Body of pancreas (tissue), 4 donors: Measurements from ENCODE around the gene MST1. TPM values are rescaled to one million over a fixed set of nuclear protein-coding genes. Genes with fewer than 3 reads are reported as not detected.

Experiments
- ATAC-seq: fragments of 150-250 bp; one replicate; pipeline ENCODE4 v1.9.1; 2016
- DNase-seq, 4 donors: peaks; one replicate each; pipeline ENCODE4 v3.0.0-alpha.2; 2019
- H3K27ac ChIP-seq, 4 donors: fragments of 200-600 bp; sonication (generic); 1 replicate in 3 of 4; 2 replicates in 1 of 4; pipeline versions ENCODE4 v1.5.1 to v1.6.1; 2016 to 2019; ENCODE audit warnings: mild to moderate bottlenecking in 1 of 4, mixed read lengths in 1 of 4, moderate library complexity in 1 of 4
- H3K27me3 ChIP-seq, 2 donors: fragments of 200-600 bp; sonication (generic); one replicate each; pipeline ENCODE4 v1.6.0; 2016; ENCODE audit warnings: mild to moderate bottlenecking in 1 of 2
- H3K36me3 ChIP-seq, 2 donors: fragments of 200-600 bp; sonication (generic); replicated peaks in 1 of 2; 2 replicates each; pipeline ENCODE4 v1.5.1; 2016; ENCODE audit warnings: low read depth in 2 of 2; ENCODE audit not compliant: insufficient read depth in 1 of 2
- H3K4me1 ChIP-seq: fragments of 200-600 bp; sonication (generic); one replicate; pipeline ENCODE4 v1.6.0; 2016
- H3K4me3 ChIP-seq, 2 donors: fragments of 200-600 bp; sonication (generic); 1 replicate in 1 of 2; 2 replicates in 1 of 2; pipeline ENCODE4 v1.5.1; 2016 to 2019
- H3K9me3 ChIP-seq, 3 donors: fragments of 200-600 bp; sonication (generic); 1 replicate in 2 of 3; 2 replicates in 1 of 3; pipeline ENCODE4 v1.5.1; 2016
- POLR2A ChIP-seq, 3 donors: fragments of 450-650 bp; IDR thresholded peaks; one replicate each; pipeline ENCODE4 v1.6.1; 2016; ENCODE audit warnings: antibody characterized with exemption in 3 of 3, mild to moderate bottlenecking in 2 of 3
- WGBS, 2 donors: methylation state at CpG; one replicate each; pipeline ENCODE4 v1.1.5; 2017; 5-methylcytosine and 5-hydroxymethylcytosine counted together
- intact Hi-C: fragments of 100-400 bp; cut with DNase I; formaldehyde crosslinking; loops from one replicate; pipeline ENCODE4 v1.15.1; 2023
- total RNA-seq, 2 donors: library from RNA; depleted of rRNA; stranded (reverse); fragments of >200 nt; gene quantifications; one replicate each; pipeline ENCODE4 v1.1.0, GENCODE V29; 2016
- TF ChIP-seq, protein P1 (sequence below), 7 experiments: fragments of 450-650 bp in 4 of 7; fragments of 200-600 bp in 3 of 7; sonication (generic) in 3 of 7; IDR thresholded peaks; one replicate each; pipeline ENCODE4 v1.5.1; 2016 to 2019; ENCODE audit warnings: antibody characterized with exemption in 7 of 7

The MST1 gene
- total RNA-seq, 2 donors from 2014 or later = 16.9 to 80.4 TPM

GRCh38 chr3:49662021-49662420 is 27.3 kb downstream of the MST1 start:
- Histone ChIP-seq H3K9me3 (no peaks in the 10 kb centered on the region), H3K4me3 (no peak overlapping the region), H3K4me1 (peaks cover 18% of the 10 kb centered on the region), H3K36me3 (no peaks in the 10 kb centered on the region), H3K27ac (no peak overlapping the region), H3K27me3 (no peaks in the 10 kb centered on the region)
- 81 to 87% methylated on average over 18 to 22 of the region's 22 CpGs for WGBS, 2 donors
- ATAC-seq = no peak
- no peak for DNase-seq
- intact Hi-C loops = no loop called here
- no peak for TF ChIP-seq POLR2A (IDR thresholded peaks at IDR 0.05)
- TF ChIP-seq, protein P1, sequence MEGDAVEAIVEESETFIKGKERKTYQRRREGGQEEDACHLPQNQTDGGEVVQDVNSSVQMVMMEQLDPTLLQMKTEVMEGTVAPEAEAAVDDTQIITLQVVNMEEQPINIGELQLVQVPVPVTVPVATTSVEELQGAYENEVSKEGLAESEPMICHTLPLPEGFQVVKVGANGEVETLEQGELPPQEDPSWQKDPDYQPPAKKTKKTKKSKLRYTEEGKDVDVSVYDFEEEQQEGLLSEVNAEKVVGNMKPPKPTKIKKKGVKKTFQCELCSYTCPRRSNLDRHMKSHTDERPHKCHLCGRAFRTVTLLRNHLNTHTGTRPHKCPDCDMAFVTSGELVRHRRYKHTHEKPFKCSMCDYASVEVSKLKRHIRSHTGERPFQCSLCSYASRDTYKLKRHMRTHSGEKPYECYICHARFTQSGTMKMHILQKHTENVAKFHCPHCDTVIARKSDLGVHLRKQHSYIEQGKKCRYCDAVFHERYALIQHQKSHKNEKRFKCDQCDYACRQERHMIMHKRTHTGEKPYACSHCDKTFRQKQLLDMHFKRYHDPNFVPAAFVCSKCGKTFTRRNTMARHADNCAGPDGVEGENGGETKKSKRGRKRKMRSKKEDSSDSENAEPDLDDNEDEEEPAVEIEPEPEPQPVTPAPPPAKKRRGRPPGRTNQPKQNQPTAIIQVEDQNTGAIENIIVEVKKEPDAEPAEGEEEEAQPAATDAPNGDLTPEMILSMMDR (IDR thresholded peaks at IDR 0.05) = no peak

GRCh38 chr3:49661281-49661680 is 28.0 kb downstream of the MST1 start:
- H3K4me1 ChIP-seq = peaks cover 18% of the 10 kb centered on the region
- intact Hi-C loops = no loop called here
- no peaks in the 10 kb centered on the region for H3K9me3 ChIP-seq
- DNase-seq = peak in 2 of 4 donors; percentile 54 to 72
- no peak overlapping the region for H3K4me3 ChIP-seq
- H3K27me3 ChIP-seq = no peaks in the 10 kb centered on the region
- ATAC-seq = peak; percentile 51
- TF ChIP-seq, protein P1 (IDR thresholded peaks at IDR 0.05) = no peak
- WGBS, 2 donors = 63 to 100% methylated on average over 3 to 12 of the region's 14 CpGs
- no peak overlapping the region for H3K27ac ChIP-seq
- H3K36me3 ChIP-seq = no peaks in the 10 kb centered on the region

DNA sequence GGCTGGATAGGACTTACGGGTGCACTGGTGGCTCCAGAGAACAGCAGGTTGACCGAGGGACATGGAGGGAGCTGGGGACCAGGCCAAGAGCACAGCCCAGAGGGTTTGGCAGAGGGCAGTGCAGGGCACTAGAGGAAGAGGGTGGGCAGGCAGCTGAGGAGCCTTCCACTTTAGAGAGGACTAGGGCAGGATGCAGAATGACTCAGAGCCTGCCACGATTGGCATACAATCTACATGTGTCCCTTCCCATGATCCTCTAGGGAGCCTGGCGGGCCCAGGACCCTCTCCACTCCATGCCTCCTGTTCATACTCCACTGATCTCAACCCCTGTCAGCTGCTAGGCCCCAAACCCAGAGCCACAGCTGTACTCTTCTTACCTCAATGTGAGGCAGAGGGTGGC is 29.5 kb downstream of the MST1 start:
- no peaks in the 10 kb centered on the region for H3K9me3 ChIP-seq
- WGBS, 2 donors = 69 to 72% methylated on average over 4 of the region's 4 CpGs
- TF ChIP-seq, protein P1 (IDR thresholded peaks at IDR 0.05) = no peak
- no peak for TF ChIP-seq POLR2A (IDR thresholded peaks at IDR 0.05)
- H3K27ac ChIP-seq = no peak overlapping the region
- ATAC-seq = no peak
- H3K27me3 ChIP-seq = no peaks in the 10 kb centered on the region
- H3K4me3 ChIP-seq = no peak overlapping the region
- DNase-seq = no peak
- no peaks in the 10 kb centered on the region for H3K36me3 ChIP-seq
- intact Hi-C loops = no loop called here
- H3K4me1 ChIP-seq = peaks cover 8% of the 10 kb centered on the region

- Histone ChIP-seq H3K4me3 (no peak overlapping the region), H3K9me3 (no peaks in the 10 kb centered on the region), H3K27ac (no peak overlapping the region), H3K4me1 (peaks cover 8% of the 10 kb centered on the region), H3K27me3 (no peaks in the 10 kb centered on the region), H3K36me3 (no peaks in the 10 kb centered on the region)
- intact Hi-C loops = no loop called here
- ATAC-seq = no peak
- TF ChIP-seq POLR2A (IDR thresholded peaks at IDR 0.05) = no peak
- TF ChIP-seq, protein P1 (IDR thresholded peaks at IDR 0.05) = no peak
- WGBS, 2 donors = 60 to 64% methylated on average over 2 of the region's 2 CpGs
- DNase-seq = no peak
Measured at GRCh38 chr3:49658711-49659110, 30.6 kb downstream of the MST1 start.

DNA sequence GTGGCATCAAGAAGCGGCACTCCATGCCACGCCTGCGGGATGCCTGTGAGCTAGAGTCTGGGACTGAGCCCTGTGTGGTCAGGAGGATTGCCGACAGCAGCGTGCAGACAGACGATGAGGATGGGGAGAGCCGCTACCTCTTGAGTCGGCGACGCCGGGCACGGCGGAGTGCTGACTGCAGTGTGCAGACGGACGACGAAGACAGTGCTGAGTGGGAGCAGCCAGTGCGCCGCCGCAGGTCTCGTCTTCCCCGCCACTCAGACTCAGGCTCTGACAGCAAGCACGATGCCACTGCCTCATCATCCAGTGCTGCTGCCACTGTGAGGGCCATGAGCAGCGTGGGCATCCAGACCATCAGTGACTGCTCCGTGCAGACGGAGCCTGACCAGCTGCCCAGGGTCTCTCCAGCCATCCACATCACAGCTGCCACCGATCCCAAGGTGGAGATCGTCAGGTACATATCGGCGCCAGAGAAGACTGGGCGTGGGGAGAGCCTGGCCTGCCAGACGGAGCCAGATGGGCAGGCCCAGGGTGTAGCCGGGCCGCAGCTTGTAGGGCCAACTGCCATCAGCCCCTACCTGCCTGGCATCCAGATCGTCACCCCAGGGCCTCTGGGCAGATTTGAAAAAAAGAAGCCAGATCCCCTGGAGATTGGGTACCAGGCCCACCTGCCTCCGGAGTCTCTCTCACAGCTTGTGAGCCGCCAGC is 31.9 kb downstream of the MST1 start:
- no peak for DNase-seq
- intact Hi-C loops = no loop called here
- no peak for TF ChIP-seq POLR2A (IDR thresholded peaks at IDR 0.05)
- TF ChIP-seq, protein P1 (IDR thresholded peaks at IDR 0.05) = no peak
- no peaks in the 10 kb centered on the region for H3K36me3 ChIP-seq
- 91 to 94% methylated on average over 25 to 35 of the region's 36 CpGs for WGBS, 2 donors
- peaks cover 8% of the 10 kb centered on the region for H3K4me1 ChIP-seq
- no peaks in the 10 kb centered on the region for H3K9me3 ChIP-seq
- no peak for ATAC-seq
- H3K4me3 ChIP-seq = no peak overlapping the region
- H3K27me3 ChIP-seq = no peaks in the 10 kb centered on the region
- H3K27ac ChIP-seq = no peak overlapping the region
